GM23338 (cell line): ENCODE data around the gene DNAJB8. TPM values are rescaled to one million over a fixed set of nuclear protein-coding genes. Genes with fewer than 3 reads are reported as not detected.

Experiments
- ATAC-seq: fragments of 200-7000 bp; cut with Tn5 transposase; 3 replicates; pipeline ENCODE4 v1.9.1; 2020
- DNase-seq: peaks from one replicate; pipeline ENCODE4 v3.0.0-alpha.2; 2015; ENCODE audit warnings: low spot score
- H2AFZ ChIP-seq: fragments of 200-600 bp; sonication (generic); 2 replicates; pipeline ENCODE4 v1.8.0; 2016; ENCODE audit warnings: antibody characterized with exemption, mild to moderate bottlenecking, moderate library complexity
- H3F3A ChIP-seq: fragments of 200-600 bp; sonication (generic); replicated peaks from 2 replicates; pipeline ENCODE4 v1.8.0; 2017; ENCODE audit warnings: antibody characterized with exemption, mixed run types, low read depth
- H3K27ac ChIP-seq: fragments of 200-600 bp; sonication (generic); 2 replicates; pipeline ENCODE4 v1.6.1; 2016; ENCODE audit warnings: low read depth
- H3K27me3 ChIP-seq: fragments of 200-600 bp; sonication (generic); 2 replicates; pipeline ENCODE4 v1.8.0; 2016; ENCODE audit warnings: mild to moderate bottlenecking, mixed run types, moderate library complexity; ENCODE audit not compliant: insufficient read depth
- H3K36me3 ChIP-seq: fragments of 200-600 bp; sonication (generic); 2 replicates; pipeline ENCODE4 v1.8.0; 2016; ENCODE audit warnings: mild to moderate bottlenecking; ENCODE audit not compliant: insufficient read depth
- H3K4me1 ChIP-seq: fragments of 200-600 bp; sonication (generic); 2 replicates; pipeline ENCODE4 v1.8.0; 2016; ENCODE audit warnings: mild to moderate bottlenecking, moderate library complexity; ENCODE audit not compliant: insufficient read depth
- H3K4me2 ChIP-seq: fragments of 200-600 bp; sonication (generic); 2 replicates; pipeline ENCODE4 v1.7.1; 2017; ENCODE audit warnings: mixed run types
- H3K4me3 ChIP-seq: fragments of 200-600 bp; sonication (generic); 2 replicates; pipeline ENCODE4 v1.6.1; 2016; ENCODE audit warnings: mixed run types
- H3K79me2 ChIP-seq: fragments of 200-600 bp; sonication (generic); replicated peaks from 2 replicates; pipeline ENCODE4 v1.8.0; 2017; ENCODE audit warnings: mild to moderate bottlenecking; ENCODE audit not compliant: insufficient read depth
- H3K9me2 ChIP-seq: fragments of 200-600 bp; sonication (generic); 2 replicates; pipeline ENCODE4 v1.8.0; 2017; ENCODE audit not compliant: insufficient read depth
- H4K20me1 ChIP-seq: fragments of 200-600 bp; sonication (generic); replicated peaks from 2 replicates; pipeline ENCODE4 v1.8.0; 2017; ENCODE audit warnings: mild to moderate bottlenecking; ENCODE audit not compliant: insufficient read depth
- H3K27ac Mint-ChIP-seq: 2 replicates; pipeline ENCODE4 v1.8.0; 2020; ENCODE audit warnings: inconsistent platforms, mild to moderate bottlenecking, moderate library complexity, mixed read lengths
- H3K27me3 Mint-ChIP-seq: 3 replicates; pipeline ENCODE4 v1.8.0; 2022; ENCODE audit warnings: low read depth, mild to moderate bottlenecking, moderate library complexity, mixed read lengths, inconsistent platforms; ENCODE audit not compliant: insufficient read depth, poor library complexity
- H3K36me3 Mint-ChIP-seq: 3 replicates; pipeline ENCODE4 v1.8.0; 2021; ENCODE audit warnings: low read depth, mild to moderate bottlenecking, inconsistent platforms, moderate library complexity, mixed read lengths
- H3K4me1 Mint-ChIP-seq: 3 replicates; pipeline ENCODE4 v1.8.0; 2020; ENCODE audit warnings: mild to moderate bottlenecking, inconsistent platforms, mixed read lengths
- H3K4me3 Mint-ChIP-seq: 3 replicates; pipeline ENCODE4 v1.8.0; 2021; ENCODE audit warnings: moderate library complexity, mild to moderate bottlenecking, inconsistent platforms, mixed read lengths
- H3K9me3 Mint-ChIP-seq: 3 replicates; pipeline ENCODE4 v1.8.0; 2020; ENCODE audit warnings: moderate library complexity, mild to moderate bottlenecking, inconsistent platforms, mixed read lengths
- CREB1 ChIP-seq: fragments of 250-450 bp; sonication (Bioruptor Pico); IDR thresholded peaks from 2 replicates; pipeline ENCODE4 v1.5.0; 2020; ENCODE audit warnings: low read depth, mild to moderate bottlenecking, moderate library complexity
- CTCF ChIP-seq, 2 experiments: fragments of 200-600 bp in 1 of 2; sonication (generic) in 1 of 2; conservative IDR thresholded peaks; 2 replicates each; pipeline versions ENCODE4 v1.5.1 to v1.6.1; 2016 to 2017; ENCODE audit warnings: antibody characterized with exemption in 2 of 2, low read depth in 2 of 2, mild to moderate bottlenecking in 2 of 2, moderate library complexity in 1 of 2
- ETS1 ChIP-seq: IDR thresholded peaks from 2 replicates; pipeline ENCODE4 v1.6.1; 2016; ENCODE audit warnings: antibody characterized with exemption
- EZH2 ChIP-seq: fragments of 200-600 bp; sonication (generic); IDR thresholded peaks from one replicate; pipeline ENCODE4 v1.8.0; 2017; ENCODE audit warnings: antibody characterized with exemption, mild to moderate bottlenecking, low read depth; ENCODE audit not compliant: unreplicated experiment
- EZH2phosphoT487 ChIP-seq: fragments of 200-600 bp; sonication (generic); IDR thresholded peaks from one replicate; pipeline ENCODE4 v1.8.1; 2018; ENCODE audit warnings: antibody characterized with exemption; ENCODE audit not compliant: unreplicated experiment
- JUNB ChIP-seq: IDR thresholded peaks from one replicate; pipeline ENCODE4 v1.6.1; 2016; ENCODE audit warnings: antibody characterized with exemption; ENCODE audit not compliant: unreplicated experiment
- NANOG ChIP-seq: IDR thresholded peaks from 2 replicates; pipeline ENCODE4 v1.6.1; 2016; ENCODE audit warnings: antibody characterized with exemption, borderline replicate concordance
- POLR2AphosphoS5 ChIP-seq: IDR thresholded peaks from 2 replicates; pipeline ENCODE4 v1.6.1; 2016; ENCODE audit warnings: antibody characterized with exemption, low read depth
- REST ChIP-seq: IDR thresholded peaks from one replicate; pipeline ENCODE4 v1.6.1; 2018; ENCODE audit warnings: antibody characterized with exemption; ENCODE audit not compliant: unreplicated experiment
- STAT1 ChIP-seq: IDR thresholded peaks from one replicate; pipeline ENCODE4 v1.6.1; 2016; ENCODE audit warnings: antibody characterized with exemption; ENCODE audit not compliant: unreplicated experiment
- ZNF114 ChIP-seq: fragments of 250-450 bp; sonication (Bioruptor Pico); IDR thresholded peaks from 2 replicates; pipeline ENCODE4 v1.5.0; 2020; ENCODE audit warnings: mild to moderate bottlenecking, moderate library complexity
- ZNF331 ChIP-seq: fragments of 250-450 bp; sonication (Bioruptor Pico); IDR thresholded peaks from 2 replicates; pipeline ENCODE4 v1.5.0; 2020; ENCODE audit warnings: low read depth, mild to moderate bottlenecking, moderate library complexity
- ZNF462 ChIP-seq: fragments of 250-450 bp; sonication (Bioruptor Pico); IDR thresholded peaks from 2 replicates; pipeline ENCODE4 v1.5.0; 2020; ENCODE audit warnings: mild to moderate bottlenecking, moderate library complexity
- polyA plus RNA-seq: library from polyadenylated mRNA; unstranded; fragments of >200 nt; fragmentation: Nextera tagmentation; extraction: Ambion mirVana; gene quantifications from 2 replicates; pipeline ENCODE4 v1.2.1, GENCODE V29; 2016
- total RNA-seq: library from RNA; depleted of rRNA; stranded (reverse); fragments of >200 nt; shearing (Covaris generic); gene quantifications from 2 replicates; pipeline ENCODE4 v1.2.3, GENCODE V29; 2014

DNAJB8 gene
- total and polyA plus RNA-seq, 2 experiments from 2014 or later = not detected

GRCh38 chr3:128425142-128425845 lies 41.4 kb downstream of the DNAJB8 start:
- peaks cover 44% of the 10 kb centered on the region for H3K27me3 Mint-ChIP-seq
- no peaks in the 10 kb centered on the region for H3K36me3 Mint-ChIP-seq
- Histone ChIP-seq H3K79me2 (no peaks in the 10 kb centered on the region), H3K4me1 (peaks cover 8% of the 10 kb centered on the region), H3K4me3 (no peak overlapping the region), H4K20me1 (no peaks in the 10 kb centered on the region), H3K9me2 (no peaks in the 10 kb centered on the region), H2AFZ (no peak overlapping the region), H3K4me2 (no peak overlapping the region), H3K27ac (no peak overlapping the region), H3K36me3 (no peaks in the 10 kb centered on the region), H3F3A (no peaks in the 10 kb centered on the region), H3K27me3 (peaks cover 44% of the 10 kb centered on the region)
- H3K4me3 Mint-ChIP-seq = no peak overlapping the region
- no peak overlapping the region for H3K27ac Mint-ChIP-seq
- peaks cover 21% of the 10 kb centered on the region for H3K4me1 Mint-ChIP-seq
- no peak for ATAC-seq
- DNase-seq = no peak
- no peaks in the 10 kb centered on the region for H3K9me3 Mint-ChIP-seq
- no peak for TF ChIP-seq EZH2
- no peak for TF ChIP-seq REST
- no peak for TF ChIP-seq ETS1
- no peak for TF ChIP-seq CTCF (conservative IDR thresholded peaks at IDR 0.05; ENCODE audit: low read depth in 2 of 2)
- no peak for TF ChIP-seq ZNF114
- no peak for TF ChIP-seq EZH2phosphoT487
- no peak for TF ChIP-seq CREB1
- TF ChIP-seq POLR2AphosphoS5 = no peak
- TF ChIP-seq NANOG = no peak
- no peak for TF ChIP-seq ZNF331 (CRISPR knock-in tag)
- no peak for TF ChIP-seq ZNF462 (CRISPR knock-in tag)
- TF ChIP-seq STAT1 = no peak
- TF ChIP-seq JUNB = no peak
